ENCODE results near the gene RANBP17.

Gene RANBP17

GRCh38 chr5:170846846-170847245, 15.0 kb upstream of the RANBP17 start:
- DNase-seq (ENCODE audit: low read depth) = no peak
- no peak overlapping the region for H3K4me3 ChIP-seq (ENCODE audit: control insufficient read depth, low read depth, low read length)
- no peak for TF ChIP-seq CTCF (IDR thresholded peaks at IDR 0.05; ENCODE audit: control insufficient read depth, insufficient read depth, low read depth, low read length, missing control alignments)

DNA sequence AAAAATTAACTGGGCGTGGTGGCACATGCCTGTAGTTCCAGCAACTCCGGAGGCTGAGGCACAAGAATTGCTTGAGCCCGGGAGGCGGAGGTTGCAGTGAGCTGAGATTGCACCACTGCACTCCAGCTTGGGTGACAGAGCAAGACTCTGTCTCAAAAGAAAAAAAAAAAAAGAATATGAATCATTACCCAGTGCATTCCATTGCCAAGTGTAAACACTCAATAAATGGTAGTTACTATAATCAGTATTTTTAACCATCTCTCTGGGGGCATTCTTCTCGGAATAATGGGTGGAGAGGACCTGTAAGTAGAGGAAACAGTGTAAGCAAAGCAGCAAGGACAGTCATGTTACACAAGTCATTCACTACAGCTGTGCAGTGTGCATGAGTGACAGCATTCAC, 13.8 kb upstream of the RANBP17 start:
- DNase-seq (ENCODE audit: low read depth) = no peak
- H3K4me3 ChIP-seq (ENCODE audit: control insufficient read depth, low read depth, low read length) = no peak overlapping the region
- no peak for TF ChIP-seq CTCF (IDR thresholded peaks at IDR 0.05; ENCODE audit: control insufficient read depth, insufficient read depth, low read depth, low read length, missing control alignments)

DNA sequence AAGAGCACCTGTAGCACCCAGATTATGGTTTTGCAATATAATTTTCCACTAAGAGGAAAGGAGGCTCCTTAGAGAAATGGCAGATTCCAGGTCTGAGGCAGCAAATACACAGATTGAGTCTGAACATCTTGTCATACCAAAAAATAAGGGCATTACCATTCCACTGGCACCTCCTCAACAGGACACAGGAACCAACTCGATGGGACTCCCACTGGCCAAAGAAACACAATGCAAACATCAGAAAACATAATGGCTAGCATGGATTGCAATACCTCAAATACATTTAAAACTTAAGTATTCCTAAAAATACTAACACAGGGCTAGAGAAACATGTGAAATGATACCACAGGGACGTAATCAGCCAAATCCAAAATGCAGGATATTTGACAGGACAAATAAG, 12.4 kb upstream of the RANBP17 start:
- DNase-seq (ENCODE audit: low read depth) = no peak
- no peak for TF ChIP-seq CTCF (IDR thresholded peaks at IDR 0.05; ENCODE audit: control insufficient read depth, insufficient read depth, low read depth, low read length, missing control alignments)
- no peak overlapping the region for H3K4me3 ChIP-seq (ENCODE audit: control insufficient read depth, low read depth, low read length)

DNA sequence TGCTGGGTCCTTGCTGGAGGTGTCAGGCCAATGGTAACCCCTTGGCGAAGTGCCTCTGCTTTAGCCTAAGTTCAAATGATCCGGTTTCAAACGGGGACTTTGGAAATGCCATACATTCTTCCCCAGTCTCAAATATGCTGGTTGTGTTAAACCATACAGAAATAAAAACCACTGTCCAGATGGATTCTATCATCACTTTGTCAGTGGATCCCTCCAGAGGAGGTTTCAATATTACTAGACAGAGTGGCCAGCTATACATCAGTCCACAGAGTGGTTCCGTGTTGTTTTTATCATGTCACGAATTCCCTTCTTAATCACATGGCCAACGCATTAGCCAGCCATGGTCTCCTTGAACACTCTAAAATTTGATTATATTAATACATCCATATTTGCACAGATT, 7.3 kb upstream of the RANBP17 start:
- DNase-seq (ENCODE audit: low read depth) = no peak
- H3K4me3 ChIP-seq (ENCODE audit: control insufficient read depth, low read depth, low read length) = no peak overlapping the region
- no peak for TF ChIP-seq CTCF (IDR thresholded peaks at IDR 0.05; ENCODE audit: control insufficient read depth, insufficient read depth, low read depth, low read length, missing control alignments)

DNA sequence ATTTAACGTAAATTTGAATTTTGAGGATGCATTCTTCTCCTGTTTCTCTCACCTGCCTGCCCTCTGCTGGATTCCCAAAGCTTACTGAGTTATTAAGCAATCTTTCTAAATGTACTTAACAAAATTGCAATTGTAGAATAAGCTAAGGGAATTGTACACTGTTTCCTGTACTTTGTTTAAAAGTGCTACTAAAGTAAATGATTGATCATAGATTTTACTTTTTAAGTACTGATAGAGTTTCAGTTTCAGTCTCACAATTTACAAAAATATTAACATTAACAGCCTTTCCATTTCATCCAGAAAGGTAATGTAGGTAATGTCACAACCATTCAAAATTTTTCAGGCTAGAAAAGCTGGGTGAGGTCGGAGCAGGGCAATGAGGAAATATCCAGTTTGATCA, 4.8 kb upstream of the RANBP17 start:
- DNase-seq (ENCODE audit: low read depth) = no peak
- no peak for TF ChIP-seq CTCF (IDR thresholded peaks at IDR 0.05; ENCODE audit: control insufficient read depth, insufficient read depth, low read depth, low read length, missing control alignments)
- H3K4me3 ChIP-seq (ENCODE audit: control insufficient read depth, low read depth, low read length) = no peak overlapping the region

- no peak for TF ChIP-seq CTCF (IDR thresholded peaks at IDR 0.05; ENCODE audit: control insufficient read depth, insufficient read depth, low read depth, low read length, missing control alignments)
- no peak overlapping the region for H3K4me3 ChIP-seq (ENCODE audit: control insufficient read depth, low read depth, low read length)
- no peak for DNase-seq (ENCODE audit: low read depth)
These were observed 1.4 kb upstream of the RANBP17 start for GRCh38 chr5:170860415-170860814.
